ENCODE measurements around the gene HBM.
"Not testable (repeated sequence)": the region's sequence is repeated elsewhere in the genome, so short reads cannot be mapped to it uniquely, and the experiment has no call there.

HBM gene

DNA sequence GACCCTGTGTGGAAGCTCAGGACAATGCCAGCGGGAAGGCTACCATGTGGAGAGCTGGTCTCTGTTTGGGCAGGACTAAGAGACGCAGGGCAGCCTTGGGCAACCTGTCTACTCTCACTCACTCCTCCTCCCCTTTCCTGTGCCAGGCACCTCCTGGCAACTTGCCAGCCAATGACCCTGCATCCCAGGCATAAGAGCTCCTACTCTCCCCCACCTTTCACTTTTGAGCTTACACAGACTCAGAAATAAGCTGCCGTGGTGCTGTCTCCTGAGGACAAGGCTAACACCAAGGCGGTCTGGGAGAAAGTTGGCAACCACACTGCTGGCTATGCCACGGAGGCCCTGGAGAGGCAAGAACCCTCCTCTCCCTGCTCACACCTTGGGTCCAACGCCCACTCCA, 2.6 kb downstream of the HBM start:
- no peak overlapping the region for H2AFZ ChIP-seq (ENCODE audit: low read depth)
- H4K20me1 ChIP-seq (ENCODE audit: insufficient read depth), result no peaks in the 10 kb centered on the region
- no peak overlapping the region for H3K9ac ChIP-seq
- H3K27ac ChIP-seq, result no peak overlapping the region
- H3K4me3 ChIP-seq (IDR thresholded peaks at IDR 0.05; ENCODE audit: insufficient read depth, low read depth, low read length), result no peak overlapping the region
- TF ChIP-seq, protein P1, sequence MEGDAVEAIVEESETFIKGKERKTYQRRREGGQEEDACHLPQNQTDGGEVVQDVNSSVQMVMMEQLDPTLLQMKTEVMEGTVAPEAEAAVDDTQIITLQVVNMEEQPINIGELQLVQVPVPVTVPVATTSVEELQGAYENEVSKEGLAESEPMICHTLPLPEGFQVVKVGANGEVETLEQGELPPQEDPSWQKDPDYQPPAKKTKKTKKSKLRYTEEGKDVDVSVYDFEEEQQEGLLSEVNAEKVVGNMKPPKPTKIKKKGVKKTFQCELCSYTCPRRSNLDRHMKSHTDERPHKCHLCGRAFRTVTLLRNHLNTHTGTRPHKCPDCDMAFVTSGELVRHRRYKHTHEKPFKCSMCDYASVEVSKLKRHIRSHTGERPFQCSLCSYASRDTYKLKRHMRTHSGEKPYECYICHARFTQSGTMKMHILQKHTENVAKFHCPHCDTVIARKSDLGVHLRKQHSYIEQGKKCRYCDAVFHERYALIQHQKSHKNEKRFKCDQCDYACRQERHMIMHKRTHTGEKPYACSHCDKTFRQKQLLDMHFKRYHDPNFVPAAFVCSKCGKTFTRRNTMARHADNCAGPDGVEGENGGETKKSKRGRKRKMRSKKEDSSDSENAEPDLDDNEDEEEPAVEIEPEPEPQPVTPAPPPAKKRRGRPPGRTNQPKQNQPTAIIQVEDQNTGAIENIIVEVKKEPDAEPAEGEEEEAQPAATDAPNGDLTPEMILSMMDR (conservative IDR thresholded peaks at IDR 0.05; ENCODE audit: low read depth, low read length), result no peak
- H3K4me2 ChIP-seq, result no peak overlapping the region
- H3K79me2 ChIP-seq (ENCODE audit: insufficient read depth, low read depth), result no peaks in the 10 kb centered on the region
- peaks cover 60% of the 10 kb centered on the region for H3K27me3 ChIP-seq (ENCODE audit: insufficient read depth, low read depth)
- H3K36me3 ChIP-seq (ENCODE audit: insufficient read depth), result no peaks in the 10 kb centered on the region
- no peaks in the 10 kb centered on the region for H3K4me1 ChIP-seq (ENCODE audit: low read depth, poor library complexity, severe bottlenecking)

DNA sequence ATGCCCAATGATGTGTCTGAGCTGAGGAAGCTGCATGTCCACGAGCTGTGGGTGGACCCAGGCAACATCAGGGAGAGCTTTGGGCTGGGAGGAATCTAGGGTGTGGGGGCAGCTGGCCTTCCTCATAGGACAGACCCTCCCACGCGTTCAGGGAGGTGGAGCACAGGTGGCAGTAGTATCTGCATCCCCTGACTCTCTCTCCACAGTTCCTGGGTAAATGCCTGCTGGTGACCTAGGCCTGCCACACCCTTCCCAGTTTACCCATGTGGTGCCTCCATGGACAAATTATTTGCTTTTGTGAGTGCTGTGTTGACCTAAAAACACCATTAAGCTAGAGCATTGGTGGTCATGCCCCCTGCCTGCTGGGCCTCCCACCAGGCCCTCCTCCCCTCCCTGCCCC, 3.2 kb downstream of the HBM start:
- H3K4me3 ChIP-seq (IDR thresholded peaks at IDR 0.05; ENCODE audit: insufficient read depth, low read depth, low read length), result no peak overlapping the region
- no peak overlapping the region for H3K4me2 ChIP-seq
- no peaks in the 10 kb centered on the region for H3K4me1 ChIP-seq (ENCODE audit: low read depth, poor library complexity, severe bottlenecking)
- no peaks in the 10 kb centered on the region for H3K79me2 ChIP-seq (ENCODE audit: insufficient read depth, low read depth)
- H3K9ac ChIP-seq, result no peak overlapping the region
- peaks cover 61% of the 10 kb centered on the region for H3K27me3 ChIP-seq (ENCODE audit: insufficient read depth, low read depth)
- no peaks in the 10 kb centered on the region for H4K20me1 ChIP-seq (ENCODE audit: insufficient read depth)
- no peak overlapping the region for H2AFZ ChIP-seq (ENCODE audit: low read depth)
- no peaks in the 10 kb centered on the region for H3K36me3 ChIP-seq (ENCODE audit: insufficient read depth)
- H3K27ac ChIP-seq, result no peak overlapping the region
- TF ChIP-seq, protein P1 (conservative IDR thresholded peaks at IDR 0.05; ENCODE audit: low read depth, low read length), result no peak

DNA sequence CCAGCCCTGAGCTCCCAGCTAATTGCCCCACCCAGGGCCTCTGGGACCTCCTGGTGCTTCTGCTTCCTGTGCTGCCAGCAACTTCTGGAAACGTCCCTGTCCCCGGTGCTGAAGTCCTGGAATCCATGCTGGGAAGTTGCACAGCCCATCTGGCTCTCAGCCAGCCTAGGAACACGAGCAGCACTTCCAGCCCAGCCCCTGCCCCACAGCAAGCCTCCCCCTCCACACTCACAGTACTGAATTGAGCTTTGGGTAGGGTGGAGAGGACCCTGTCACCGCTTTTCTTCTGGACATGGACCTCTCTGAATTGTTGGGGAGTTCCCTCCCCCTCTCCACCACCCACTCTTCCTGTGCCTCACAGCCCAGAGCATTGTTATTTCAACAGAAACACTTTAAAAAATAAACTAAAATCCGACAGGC, 4.3 kb downstream of the HBM start:
- H4K20me1 ChIP-seq (ENCODE audit: insufficient read depth), result not testable (repeated sequence)

DNA sequence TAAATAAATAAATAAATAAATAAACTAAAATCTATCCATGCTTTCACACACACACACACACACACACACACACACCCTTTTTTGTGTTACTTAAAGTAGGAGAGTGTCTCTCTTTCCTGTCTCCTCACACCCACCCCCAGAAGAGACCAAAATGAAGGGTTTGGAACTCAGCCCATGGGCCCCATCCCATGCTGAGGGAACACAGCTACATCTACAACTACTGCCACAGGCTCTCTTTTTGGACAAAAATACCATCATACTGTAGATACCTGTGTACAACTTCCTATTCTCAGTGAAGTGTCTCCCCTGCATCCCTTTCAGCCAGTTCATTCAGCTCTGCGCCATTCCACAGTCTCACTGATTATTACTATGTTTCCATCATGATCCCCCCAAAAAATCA, 5.0 kb downstream of the HBM start:
- H4K20me1 ChIP-seq (ENCODE audit: insufficient read depth), result no peaks in the 10 kb centered on the region
- no peak overlapping the region for H3K27ac ChIP-seq
- no peak overlapping the region for H3K4me3 ChIP-seq (IDR thresholded peaks at IDR 0.05; ENCODE audit: insufficient read depth, low read depth, low read length)
- no peak overlapping the region for H2AFZ ChIP-seq (ENCODE audit: low read depth)
- no peak overlapping the region for H3K4me2 ChIP-seq
- H3K79me2 ChIP-seq (ENCODE audit: insufficient read depth, low read depth), result no peaks in the 10 kb centered on the region
- no peaks in the 10 kb centered on the region for H3K4me1 ChIP-seq (ENCODE audit: low read depth, poor library complexity, severe bottlenecking)
- no peak overlapping the region for H3K9ac ChIP-seq
- TF ChIP-seq, protein P1 (conservative IDR thresholded peaks at IDR 0.05; ENCODE audit: low read depth, low read length), result no peak
- no peaks in the 10 kb centered on the region for H3K36me3 ChIP-seq (ENCODE audit: insufficient read depth)
- peaks cover 67% of the 10 kb centered on the region for H3K27me3 ChIP-seq (ENCODE audit: insufficient read depth, low read depth)

More for the DNA sequence above, 4.3 kb downstream of the HBM start:
- H3K4me1 ChIP-seq (ENCODE audit: low read depth, poor library complexity, severe bottlenecking); H3K79me2 ChIP-seq (ENCODE audit: insufficient read depth, low read depth); H3K27ac ChIP-seq; H3K4me3 ChIP-seq (IDR thresholded peaks at IDR 0.05; ENCODE audit: insufficient read depth, low read depth, low read length); H3K36me3 ChIP-seq (ENCODE audit: insufficient read depth); H2AFZ ChIP-seq (ENCODE audit: low read depth); H3K4me2 ChIP-seq; H3K9ac ChIP-seq: not testable (repeated sequence)
- H3K27me3 ChIP-seq (ENCODE audit: insufficient read depth, low read depth), result peaks cover 68% of the 10 kb centered on the region

DNA sequence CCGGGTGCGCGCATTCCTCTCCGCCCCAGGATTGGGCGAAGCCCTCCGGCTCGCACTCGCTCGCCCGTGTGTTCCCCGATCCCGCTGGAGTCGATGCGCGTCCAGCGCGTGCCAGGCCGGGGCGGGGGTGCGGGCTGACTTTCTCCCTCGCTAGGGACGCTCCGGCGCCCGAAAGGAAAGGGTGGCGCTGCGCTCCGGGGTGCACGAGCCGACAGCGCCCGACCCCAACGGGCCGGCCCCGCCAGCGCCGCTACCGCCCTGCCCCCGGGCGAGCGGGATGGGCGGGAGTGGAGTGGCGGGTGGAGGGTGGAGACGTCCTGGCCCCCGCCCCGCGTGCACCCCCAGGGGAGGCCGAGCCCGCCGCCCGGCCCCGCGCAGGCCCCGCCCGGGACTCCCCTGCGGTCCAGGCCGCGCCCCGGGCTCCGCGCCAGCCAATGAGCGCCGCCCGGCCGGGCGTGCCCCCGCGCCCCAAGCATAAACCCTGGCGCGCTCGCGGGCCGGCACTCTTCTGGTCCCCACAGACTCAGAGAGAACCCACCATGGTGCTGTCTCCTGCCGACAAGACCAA, 6.7 kb downstream of the HBM start, which contains the start of gene HBA2:
HBA2 (plus strand) TSS at position 503 of the 568 bp plus-strand sequence; CDS start at position 540, 37 bp downstream.
- H2AFZ ChIP-seq (ENCODE audit: low read depth); H4K20me1 ChIP-seq (ENCODE audit: insufficient read depth); H3K4me3 ChIP-seq (IDR thresholded peaks at IDR 0.05; ENCODE audit: insufficient read depth, low read depth, low read length); H3K4me2 ChIP-seq; H3K79me2 ChIP-seq (ENCODE audit: insufficient read depth, low read depth); H3K36me3 ChIP-seq (ENCODE audit: insufficient read depth); H3K4me1 ChIP-seq (ENCODE audit: low read depth, poor library complexity, severe bottlenecking); H3K27ac ChIP-seq; H3K9ac ChIP-seq: not testable (repeated sequence)
- peaks cover 59% of the 10 kb centered on the region for H3K27me3 ChIP-seq (ENCODE audit: insufficient read depth, low read depth)

DNA sequence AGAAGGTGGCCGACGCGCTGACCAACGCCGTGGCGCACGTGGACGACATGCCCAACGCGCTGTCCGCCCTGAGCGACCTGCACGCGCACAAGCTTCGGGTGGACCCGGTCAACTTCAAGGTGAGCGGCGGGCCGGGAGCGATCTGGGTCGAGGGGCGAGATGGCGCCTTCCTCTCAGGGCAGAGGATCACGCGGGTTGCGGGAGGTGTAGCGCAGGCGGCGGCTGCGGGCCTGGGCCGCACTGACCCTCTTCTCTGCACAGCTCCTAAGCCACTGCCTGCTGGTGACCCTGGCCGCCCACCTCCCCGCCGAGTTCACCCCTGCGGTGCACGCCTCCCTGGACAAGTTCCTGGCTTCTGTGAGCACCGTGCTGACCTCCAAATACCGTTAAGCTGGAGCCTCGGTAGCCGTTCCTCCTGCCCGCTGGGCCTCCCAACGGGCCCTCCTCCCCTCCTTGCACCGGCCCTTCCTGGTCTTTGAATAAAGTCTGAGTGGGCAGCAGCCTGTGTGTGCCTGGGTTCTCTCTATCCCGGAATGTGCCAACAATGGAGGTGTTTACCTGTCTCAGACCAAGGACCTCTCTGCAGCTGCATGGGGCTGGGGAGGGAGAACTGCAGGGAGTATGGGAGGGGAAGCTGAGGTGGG, 7.6 kb downstream of the HBM start:
- H3K27ac ChIP-seq; H3K9ac ChIP-seq; H3K4me1 ChIP-seq (ENCODE audit: low read depth, poor library complexity, severe bottlenecking); H3K4me2 ChIP-seq; H3K79me2 ChIP-seq (ENCODE audit: insufficient read depth, low read depth); H4K20me1 ChIP-seq (ENCODE audit: insufficient read depth); H3K4me3 ChIP-seq (IDR thresholded peaks at IDR 0.05; ENCODE audit: insufficient read depth, low read depth, low read length); H2AFZ ChIP-seq (ENCODE audit: low read depth); H3K36me3 ChIP-seq (ENCODE audit: insufficient read depth): not testable (repeated sequence)
- H3K27me3 ChIP-seq (ENCODE audit: insufficient read depth, low read depth), result peaks cover 59% of the 10 kb centered on the region

DNA sequence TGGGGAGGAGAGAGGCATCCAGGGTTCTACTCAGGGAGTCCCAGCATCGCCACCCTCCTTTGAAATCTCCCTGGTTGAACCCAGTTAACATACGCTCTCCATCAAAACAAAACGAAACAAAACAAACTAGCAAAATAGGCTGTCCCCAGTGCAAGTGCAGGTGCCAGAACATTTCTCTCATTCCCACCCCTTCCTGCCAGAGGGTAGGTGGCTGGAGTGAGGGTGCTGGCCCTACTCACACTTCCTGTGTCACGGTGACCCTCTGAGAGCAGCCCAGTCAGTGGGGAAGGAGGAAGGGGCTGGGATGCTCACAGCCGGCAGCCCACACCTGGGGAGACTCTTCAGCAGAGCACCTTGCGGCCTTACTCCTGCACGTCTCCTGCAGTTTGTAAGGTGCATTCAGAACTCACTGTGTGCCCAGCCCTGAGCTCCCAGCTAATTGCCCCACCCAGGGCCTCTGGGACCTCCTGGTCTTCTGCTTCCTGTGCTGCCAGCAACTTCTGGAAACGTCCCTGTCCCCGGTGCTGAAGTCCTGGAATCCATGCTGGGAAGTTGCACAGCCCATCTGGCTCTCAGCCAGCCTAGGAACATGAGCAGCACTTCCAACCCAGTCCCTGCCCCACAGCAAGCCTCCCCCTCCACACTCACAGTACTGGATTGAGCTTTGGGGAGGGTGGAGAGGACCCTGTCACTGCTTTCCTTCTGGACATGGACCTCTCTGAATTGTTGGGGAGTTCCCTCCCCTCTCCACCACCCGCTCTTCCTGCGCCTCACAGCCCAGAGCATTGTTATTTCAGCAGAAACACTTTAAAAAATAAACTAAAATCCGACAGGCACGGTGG, 8.4 kb downstream of the HBM start:
- H3K4me2 ChIP-seq; H3K36me3 ChIP-seq (ENCODE audit: insufficient read depth); H3K27ac ChIP-seq; H3K9ac ChIP-seq; H3K4me1 ChIP-seq (ENCODE audit: low read depth, poor library complexity, severe bottlenecking); H3K79me2 ChIP-seq (ENCODE audit: insufficient read depth, low read depth); H2AFZ ChIP-seq (ENCODE audit: low read depth); H4K20me1 ChIP-seq (ENCODE audit: insufficient read depth); H3K4me3 ChIP-seq (IDR thresholded peaks at IDR 0.05; ENCODE audit: insufficient read depth, low read depth, low read length): not testable (repeated sequence)
- peaks cover 61% of the 10 kb centered on the region for H3K27me3 ChIP-seq (ENCODE audit: insufficient read depth, low read depth)
